Activated gamma-delta T cell (primary cell): ENCODE results near the gene SUDS3.
"Not testable (repeated sequence)": the region's sequence is repeated elsewhere in the genome, so short reads cannot be mapped to it uniquely, and the experiment has no call there.

Source experiments
- DNase-seq: peaks from one replicate; lab custom pipeline; 2025; lab: John Stamatoyannopoulos, UW
- total RNA-seq, 2 donors: gene quantifications; one replicate each; lab custom pipeline; 2026; lab: John Stamatoyannopoulos, UW

SUDS3 gene, protein sequence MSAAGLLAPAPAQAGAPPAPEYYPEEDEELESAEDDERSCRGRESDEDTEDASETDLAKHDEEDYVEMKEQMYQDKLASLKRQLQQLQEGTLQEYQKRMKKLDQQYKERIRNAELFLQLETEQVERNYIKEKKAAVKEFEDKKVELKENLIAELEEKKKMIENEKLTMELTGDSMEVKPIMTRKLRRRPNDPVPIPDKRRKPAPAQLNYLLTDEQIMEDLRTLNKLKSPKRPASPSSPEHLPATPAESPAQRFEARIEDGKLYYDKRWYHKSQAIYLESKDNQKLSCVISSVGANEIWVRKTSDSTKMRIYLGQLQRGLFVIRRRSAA
- total RNA-seq = 99.3 to 104 reads per million in 2 donors

DNA sequence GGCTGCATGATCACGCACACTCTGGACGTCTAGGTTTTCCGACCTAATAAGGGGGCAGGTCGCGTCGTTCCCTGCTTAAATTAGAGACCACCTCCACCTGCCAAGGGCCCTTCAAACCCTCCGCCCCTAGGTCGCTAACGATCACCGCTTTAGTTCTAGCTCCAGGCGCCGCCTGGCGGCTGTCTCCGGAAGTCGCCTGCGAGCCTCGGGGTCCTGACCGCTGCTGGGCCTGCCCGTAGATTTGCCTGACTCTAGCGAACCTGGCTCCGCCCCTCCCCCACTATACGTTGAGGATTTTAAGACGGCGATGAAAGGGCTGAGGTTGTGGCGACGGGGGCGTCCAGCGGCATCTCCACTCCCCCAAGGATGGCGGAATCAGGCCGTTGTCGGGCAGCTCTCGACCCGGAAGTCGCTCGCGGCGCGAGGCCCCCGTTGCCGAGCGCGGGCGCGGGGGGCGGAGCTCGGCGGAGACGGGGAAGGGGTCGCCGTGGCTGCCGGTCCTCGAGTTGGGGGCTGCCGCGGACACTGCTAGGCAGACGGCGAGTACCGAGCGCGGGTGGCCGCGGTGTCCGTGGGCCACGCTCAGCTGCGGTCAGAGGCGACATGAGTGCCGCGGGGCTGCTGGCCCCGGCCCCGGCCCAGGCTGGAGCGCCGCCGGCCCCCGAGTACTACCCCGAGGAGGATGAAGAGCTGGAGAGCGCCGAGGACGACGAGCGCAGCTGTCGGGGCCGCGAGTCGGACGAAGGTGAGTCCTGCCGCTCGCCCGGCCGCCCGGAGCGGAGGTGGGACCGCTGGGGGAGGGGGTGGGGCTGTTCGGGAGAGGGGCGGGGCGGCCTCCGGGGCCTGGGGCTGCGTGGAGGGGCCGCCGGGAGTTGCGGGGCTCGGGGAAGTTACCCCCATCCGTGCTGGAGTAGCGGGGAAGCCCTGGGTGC lies at the start of gene SUDS3:
Gene SUDS3 (plus strand): TSS at position 467 of the 932 bp plus-strand sequence. CDS start 137 bp downstream, at position 604.
- DNase-seq = peak; percentile 81

DNA sequence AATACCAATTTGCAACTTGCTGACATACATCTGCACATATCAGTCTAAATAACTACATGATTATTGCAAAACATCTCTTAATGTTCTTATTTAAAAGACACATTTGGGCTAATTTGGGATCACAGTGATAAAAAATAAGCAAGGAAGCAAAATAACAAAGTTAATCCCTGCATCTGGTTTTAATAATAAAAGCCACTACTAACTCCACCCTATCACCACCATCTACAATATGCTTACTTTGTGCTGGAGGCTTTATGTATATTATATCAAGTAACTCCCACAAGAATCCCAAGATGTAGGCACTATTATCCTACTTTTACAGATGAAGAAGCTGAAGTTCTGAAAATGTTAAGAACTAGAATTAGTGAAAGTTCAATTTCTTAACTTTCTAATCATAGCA lies 49.4 kb upstream of the SUDS3 start:
- no peak for DNase-seq

DNA sequence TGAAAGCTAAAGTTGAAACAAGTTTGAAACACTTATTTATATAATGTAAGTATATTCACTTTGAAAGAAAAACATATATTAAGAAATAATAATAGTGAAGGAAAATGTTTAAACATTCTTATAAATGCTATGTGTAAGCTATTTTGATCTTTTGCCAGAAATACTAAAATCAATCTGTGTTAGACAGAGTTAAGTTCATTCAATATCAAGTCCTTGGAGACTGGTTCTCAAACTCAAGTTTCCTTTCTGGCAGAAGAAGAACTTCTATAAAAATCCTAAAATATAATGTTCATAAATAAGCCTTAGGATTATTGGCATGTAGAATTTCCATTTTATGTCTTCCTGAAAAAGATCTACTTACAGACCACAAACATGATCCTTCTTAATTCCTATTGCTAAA lies 49.0 kb upstream of the SUDS3 start:
- DNase-seq = no peak

DNA sequence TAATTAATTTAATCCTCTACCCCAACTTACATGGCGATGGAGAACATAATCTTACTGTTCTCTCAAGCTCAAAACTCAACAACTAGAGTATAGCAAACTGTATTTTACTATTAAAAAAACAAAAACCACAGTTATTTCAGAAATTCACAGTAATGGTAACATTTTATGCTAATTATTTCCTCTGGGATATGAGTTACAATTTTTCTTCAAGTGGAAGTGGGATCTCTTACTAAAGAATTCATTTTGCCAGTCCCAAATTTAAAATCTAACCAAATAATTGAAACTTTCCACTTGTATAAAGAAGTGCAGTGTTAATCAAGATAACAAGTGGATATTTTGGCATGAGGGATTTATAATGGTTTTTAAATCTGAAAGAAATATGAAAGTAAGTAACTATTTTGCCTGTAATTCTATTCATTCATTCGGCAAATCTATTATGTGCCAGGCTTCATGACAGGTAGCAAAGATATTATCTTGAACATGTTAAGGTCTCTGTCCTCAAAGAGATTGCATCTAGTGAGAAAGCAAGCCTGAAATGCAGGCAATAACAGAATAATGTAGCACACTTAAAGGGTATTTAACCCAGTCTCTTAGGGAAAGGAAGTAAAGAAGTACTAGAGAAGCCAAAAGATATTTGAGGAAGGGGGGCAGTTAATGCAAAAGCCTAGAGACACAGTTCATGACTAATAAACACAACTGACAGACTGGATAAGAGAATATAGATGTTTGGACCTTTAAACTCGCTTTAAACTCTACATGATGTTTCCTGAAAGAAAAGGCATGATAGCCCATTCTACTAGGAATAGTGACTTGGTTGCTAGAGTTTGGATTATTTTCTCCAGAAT lies 47.6 kb upstream of the SUDS3 start:
- no peak for DNase-seq

DNA sequence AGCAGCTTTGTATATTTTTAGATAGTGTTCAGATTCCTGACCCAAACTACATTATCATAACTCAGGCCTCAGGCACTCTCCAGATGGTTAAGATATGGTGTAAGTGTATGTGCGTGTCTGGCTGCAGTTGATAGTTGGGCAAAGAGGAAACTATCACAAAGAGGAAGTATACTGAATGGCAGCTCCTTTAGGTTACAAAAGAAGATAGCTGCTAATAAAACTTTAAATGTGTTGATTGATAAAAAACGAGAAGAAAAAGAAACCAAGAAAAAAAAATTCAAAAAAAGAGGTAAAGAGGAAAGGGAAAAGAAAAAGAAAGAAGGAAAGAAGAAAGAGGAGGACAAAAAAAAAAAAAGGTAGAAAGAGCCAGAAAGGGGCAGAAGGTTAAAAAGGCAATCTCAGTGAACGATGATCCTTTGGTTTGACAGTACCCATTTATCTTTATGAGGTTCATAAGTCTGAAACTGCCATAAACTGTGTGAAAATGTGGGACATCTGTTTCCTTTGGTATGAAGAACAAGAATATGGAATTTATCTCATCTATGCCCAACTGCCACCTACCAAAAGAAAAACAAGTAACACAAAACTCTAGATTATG lies 45.8 kb upstream of the SUDS3 start:
- no peak for DNase-seq

DNA sequence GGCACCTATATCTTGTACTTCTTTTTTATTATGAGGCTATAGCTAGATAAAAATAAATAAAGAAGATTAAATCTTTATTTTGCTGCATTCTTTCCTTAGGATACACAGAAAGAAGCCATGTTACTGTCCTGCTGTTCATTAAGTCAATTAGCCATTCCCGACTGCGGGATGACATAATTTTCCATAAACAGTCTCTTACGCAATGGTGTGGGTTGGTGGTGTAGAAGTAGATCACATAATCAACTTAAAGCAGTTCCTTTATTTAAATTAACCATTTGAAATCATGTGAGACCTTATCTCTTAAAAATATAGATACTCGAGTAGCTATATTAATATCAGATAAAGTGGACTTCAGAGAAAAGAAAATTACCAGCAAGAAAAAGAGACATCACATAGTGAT lies 43.8 kb upstream of the SUDS3 start:
- DNase-seq = no peak

DNA sequence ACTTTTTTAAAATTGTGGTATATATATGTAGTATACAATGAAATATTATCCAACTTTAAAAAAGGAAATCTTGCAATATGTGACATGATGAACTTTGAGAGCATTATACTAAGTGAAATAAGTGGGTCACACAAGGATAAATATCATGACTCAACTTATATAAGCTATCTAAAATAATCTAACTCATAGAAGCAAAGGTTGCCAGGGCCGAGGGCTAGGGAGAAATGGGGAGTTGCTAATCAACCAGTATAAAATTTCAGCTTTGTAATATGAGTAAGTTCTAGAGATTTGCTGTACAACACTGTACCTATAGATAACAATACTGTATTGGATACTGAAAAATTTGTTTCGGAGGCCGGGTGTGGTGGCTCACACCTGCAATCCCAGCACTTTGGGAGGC lies 42.1 kb upstream of the SUDS3 start:
- DNase-seq = no peak

DNA sequence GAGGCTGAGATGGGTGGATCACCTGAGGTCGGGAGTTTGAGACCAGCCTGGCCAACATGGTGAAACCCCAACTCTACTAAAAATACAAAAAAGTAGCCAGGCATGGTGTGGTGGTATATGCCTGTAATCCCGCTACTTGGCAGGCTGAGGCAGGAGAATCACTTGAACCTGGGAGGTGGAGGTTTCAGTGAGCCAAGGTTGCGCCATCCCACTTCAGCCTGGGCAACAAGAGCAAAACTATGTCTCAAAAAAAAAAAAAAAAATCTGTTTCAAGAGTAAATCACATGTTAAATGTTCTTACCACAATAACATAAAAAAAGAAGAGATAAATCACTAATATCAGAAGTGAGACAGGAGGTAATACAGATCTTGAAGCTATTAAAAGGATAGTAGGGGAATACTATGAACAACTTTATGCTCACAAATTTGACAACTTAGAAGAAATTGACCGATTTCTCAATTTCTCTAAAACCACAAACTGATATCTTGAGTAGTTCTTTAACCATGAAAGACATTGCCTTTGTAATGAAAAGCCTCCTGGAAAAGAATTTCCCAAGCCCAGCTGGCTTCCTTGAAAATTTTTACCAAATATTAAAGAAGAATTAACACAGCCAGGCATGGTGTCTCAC lies 41.3 kb upstream of the SUDS3 start:
- no peak for DNase-seq

DNA sequence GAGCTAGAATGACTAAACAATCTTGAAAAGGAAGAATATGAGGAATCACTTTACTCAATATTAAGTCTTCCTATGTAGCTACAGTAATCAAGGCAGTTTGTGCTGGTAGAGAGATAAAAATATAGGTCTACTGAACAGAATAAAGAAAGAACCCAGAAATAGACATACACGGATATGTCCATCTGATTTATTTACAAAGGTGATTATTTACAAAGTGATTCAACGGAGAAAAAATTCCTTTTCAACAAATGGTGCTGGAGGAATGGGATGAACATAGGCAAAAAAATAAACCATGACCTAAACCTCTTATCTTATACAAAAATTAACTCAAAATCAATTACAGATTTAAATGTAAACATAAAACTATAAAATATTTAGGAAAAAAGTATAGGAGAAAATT lies 40.2 kb upstream of the SUDS3 start:
- DNase-seq = no peak

DNA sequence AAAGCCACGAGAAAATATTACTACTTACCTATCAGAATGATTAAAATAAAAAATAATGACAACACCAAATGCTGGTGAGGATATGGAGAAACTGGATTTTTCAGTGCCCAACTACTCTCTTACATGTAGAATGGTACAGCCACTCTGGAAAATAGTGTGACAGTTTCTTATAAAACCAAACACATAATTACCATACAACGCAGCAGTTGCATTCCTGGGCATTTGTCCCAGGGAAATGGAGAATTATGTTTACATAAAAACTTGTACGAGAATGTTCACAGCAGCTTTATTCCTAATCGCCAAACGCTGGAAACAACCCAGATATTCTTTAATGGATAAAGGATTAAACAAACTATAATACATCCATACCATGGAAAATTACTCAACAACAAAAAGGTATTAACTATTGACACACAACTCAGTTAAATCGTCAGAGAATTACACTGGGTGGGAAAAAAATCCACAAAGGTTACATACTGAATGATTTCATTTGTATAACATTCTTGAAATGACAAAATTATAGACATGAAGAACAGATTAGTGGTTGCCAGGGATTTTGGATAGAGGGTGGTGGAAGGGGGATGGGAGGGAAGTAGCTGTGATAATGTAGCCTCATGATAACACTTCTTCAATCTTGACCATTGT lies 39.0 kb upstream of the SUDS3 start:
- no peak for DNase-seq

DNA sequence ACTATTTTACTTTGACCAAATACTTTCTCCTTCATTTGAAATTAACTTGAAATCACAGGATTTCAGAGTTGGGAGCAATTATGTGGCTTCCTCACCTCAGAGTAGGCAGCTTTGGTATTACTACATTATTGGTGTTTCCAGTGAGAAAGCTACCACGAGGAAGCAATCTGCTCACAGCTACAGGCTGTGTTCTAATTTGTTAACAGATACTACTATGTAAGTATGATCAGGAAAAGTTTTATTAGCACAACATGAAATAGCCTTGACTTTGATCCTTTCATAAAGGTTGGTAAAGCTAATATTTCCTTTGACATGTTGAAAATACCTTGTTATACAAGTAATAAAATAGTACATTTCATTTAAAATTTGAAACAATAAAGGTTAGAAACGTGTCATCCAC lies 34.3 kb upstream of the SUDS3 start:
- DNase-seq = no peak

DNA sequence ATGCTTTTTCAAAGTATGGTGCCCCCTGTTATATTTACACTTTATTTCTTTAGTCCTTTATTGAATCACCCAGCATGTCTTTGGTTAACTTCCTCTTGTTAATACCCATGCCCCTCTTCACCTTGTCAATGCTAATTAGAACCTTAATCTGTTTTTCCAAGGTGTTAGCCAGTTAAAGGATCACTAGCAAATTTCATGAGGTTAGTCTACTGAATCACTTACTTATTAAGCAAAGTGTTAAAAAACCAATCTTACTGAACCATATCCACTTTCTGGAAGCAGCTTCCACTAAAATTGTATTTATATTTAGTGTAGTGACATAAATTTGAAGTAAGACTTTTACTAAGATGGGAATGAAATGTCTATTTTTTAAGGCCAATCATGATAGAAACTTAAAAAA lies 31.5 kb upstream of the SUDS3 start:
- DNase-seq = no peak

DNA sequence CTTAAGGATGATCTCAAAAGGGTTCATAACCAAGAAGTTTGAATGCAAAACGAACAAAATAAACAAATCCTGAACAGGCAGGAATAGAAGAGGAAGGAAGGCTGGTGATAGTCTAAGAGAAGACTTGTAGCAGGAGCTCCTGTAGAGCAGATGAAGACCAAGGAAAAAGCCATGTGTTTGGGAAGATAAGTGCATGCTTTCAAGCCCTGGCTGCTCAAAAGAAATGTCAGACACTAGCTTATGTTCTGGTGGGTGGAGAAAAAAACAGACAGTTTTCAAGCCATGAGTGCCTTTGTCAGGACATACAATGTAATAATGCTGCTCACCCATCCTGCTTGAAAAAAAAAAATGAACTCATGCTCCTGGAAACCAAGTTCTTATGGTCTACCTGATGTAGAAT lies 31.0 kb upstream of the SUDS3 start:
- DNase-seq = no peak

DNA sequence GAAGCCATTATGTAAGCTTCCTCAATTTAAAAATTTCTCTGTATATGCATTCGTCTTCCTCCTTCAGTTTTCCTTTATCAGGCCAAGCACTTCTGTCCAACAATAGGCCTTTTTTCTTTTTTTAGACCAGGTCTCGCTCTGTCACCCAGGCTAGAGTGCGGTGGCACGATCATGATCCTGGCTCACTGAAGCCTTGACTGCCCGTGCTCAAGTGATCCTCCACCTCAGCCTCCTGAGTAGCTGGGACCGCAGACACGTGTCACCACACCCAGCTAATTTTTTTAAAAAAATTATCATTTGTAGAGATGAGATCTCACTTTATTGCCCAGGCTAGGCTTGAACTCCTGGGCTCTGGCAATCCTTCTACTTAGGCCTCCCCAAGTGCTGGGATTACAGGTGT lies 29.5 kb upstream of the SUDS3 start:
- DNase-seq = no peak

DNA sequence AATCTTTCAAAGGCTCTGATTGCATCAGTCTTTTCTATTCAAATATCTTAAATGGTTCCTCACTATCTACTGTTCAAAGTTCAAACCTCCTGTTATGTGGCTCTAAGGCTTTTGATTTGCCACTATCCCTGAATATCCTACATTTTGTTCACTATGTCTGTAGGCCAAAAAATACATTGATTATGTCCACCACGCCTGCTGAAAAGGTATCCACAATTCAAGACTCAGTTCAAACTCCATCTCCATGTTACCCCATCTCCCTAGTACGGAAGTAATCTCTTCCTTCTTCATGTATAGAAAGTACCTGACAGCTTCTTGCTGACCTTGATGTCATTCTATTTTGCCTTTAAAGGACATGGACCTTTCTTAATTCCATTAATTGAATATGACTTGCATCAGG lies 28.4 kb upstream of the SUDS3 start:
- DNase-seq = no peak

DNA sequence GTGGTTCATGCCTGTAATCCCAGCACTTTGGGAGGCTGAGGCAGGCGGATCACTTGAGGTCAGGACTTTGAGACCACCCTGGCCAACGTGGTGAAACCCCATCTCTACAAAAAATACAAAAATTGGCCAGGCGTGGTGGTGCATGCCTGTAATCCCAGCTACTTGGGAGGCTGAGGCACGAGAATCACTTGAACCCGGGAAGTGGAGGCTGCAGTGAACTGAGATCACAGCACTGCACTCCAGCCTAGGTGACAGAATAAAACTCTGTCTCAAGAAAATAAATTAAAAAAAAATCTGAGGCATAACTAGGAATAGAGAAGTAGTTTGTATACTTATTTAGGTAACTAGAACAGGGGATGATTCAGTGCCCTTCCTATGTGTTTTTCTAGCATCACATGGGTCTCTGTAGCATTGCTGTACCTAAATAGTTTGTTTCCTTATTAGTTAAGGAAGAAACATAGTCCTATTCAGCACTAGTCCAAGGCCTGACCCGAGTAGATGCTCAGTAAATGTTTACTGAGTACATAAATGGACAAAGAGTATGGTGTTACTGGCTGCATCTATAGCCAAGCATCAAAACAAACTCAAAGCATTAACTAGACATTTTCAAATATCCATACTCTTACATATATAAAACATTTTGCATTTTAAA lies 25.3 kb upstream of the SUDS3 start:
- no peak for DNase-seq

DNA sequence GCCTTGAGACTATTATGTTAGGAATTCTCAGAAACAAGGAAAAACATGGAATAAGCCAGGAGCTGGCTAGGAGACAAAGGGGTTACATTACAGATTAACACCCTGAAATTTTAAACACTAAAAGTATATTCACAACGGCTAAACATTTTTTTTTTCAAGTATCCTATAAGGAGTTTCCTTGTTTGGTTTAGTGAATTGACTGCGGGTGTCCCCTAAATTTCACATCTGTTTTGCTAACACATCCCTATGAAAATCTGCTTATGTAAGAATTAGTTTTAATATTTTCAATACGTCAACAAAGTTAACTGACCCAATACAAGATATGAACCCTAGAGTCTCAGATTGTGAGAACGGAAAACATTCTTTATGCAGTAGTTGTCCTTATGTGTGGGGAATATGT lies 22.6 kb upstream of the SUDS3 start:
- no peak for DNase-seq

DNA sequence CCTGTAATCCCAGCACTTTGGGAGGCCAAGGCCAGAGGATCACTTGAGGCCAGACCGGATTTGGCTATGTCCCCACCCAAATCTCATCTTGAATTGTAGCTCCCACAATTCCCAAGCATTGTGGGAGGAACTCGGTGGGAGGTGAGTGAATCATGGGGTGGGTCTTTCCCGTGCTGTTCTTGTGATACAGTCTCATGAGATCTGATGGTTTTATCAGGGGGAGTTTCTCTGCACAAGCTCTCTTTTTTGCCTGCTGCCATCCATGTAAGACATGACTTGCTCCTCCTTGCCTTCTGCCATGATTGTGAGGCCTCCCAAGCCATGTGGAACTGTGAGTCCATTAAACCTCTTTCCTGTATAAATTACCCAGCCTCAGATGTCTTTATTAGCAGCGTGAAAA lies 21.9 kb upstream of the SUDS3 start:
- not testable (repeated sequence) for DNase-seq

DNA sequence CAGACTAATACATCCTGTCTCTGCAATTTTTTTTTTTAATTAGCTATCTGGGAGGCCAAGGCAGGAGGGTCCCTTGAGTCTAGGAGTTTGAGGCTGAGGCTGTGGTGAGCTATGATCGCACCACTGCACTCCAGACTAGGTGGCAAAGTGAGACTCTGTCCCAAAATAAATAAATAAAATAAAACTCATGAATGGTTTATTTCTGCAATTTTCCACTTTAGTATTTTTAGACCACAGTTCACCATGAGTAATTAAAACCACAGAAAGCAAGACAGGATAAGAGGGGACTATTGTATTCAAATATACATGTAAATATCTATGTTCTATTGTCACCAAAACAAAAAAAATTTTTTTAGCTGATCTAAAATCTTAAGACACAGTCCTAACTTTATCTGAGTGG lies 21.5 kb upstream of the SUDS3 start:
- no peak for DNase-seq

DNA sequence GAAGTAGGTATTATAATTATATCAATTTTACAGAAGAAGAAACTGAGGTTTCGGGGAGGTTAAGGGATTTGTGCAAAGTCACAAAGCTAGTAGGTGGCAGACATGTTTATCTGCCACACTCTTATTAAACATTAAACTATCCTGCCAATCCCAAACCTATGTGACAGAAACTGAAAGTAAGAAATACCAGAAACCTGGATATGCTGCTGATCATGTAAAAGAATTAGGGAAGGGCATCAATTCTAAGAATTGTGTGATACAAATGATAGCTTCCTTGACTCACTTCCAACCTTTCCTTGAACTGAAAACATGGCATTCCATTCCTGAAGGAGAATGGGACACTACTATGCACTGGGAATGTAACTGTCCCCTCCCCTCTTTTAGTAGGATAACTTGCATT lies 20.5 kb upstream of the SUDS3 start:
- no peak for DNase-seq
